ENCODE data around the gene ELMO1. TPM values are rescaled to one million over a fixed set of nuclear protein-coding genes. Genes with fewer than 3 reads are reported as not detected.

Gene ELMO1
- total RNA-seq, 2 experiments from 2014 or later = 101 TPM

GRCh38 chr7:36904101-36904500 is 544.6 kb downstream of the ELMO1 start:
- CTCF ChIA-PET = interaction anchor here (1.2 kb wide), 1 partner anchor 278 kb away, joined by 4 read pairs; no protein-coding TSS in a partner anchor
- DNase-seq (no peak), ATAC-seq (no peak)
- Mint-ChIP-seq H3K36me3 (peaks cover 35% of the 10 kb centered on the region), H3K4me3 (no peak overlapping the region), H3K27ac (no peak overlapping the region), H3K4me1 (no peaks in the 10 kb centered on the region), H3K27me3 (no peaks in the 10 kb centered on the region), H3K9me3 (ENCODE audit: low read depth) (peaks cover 2% of the 10 kb centered on the region)

- H3K9me3 Mint-ChIP-seq (ENCODE audit: low read depth) = peaks cover 2% of the 10 kb centered on the region
- DNase-seq = no peak
- H3K27me3 Mint-ChIP-seq = no peaks in the 10 kb centered on the region
- H3K36me3 Mint-ChIP-seq = peaks cover 37% of the 10 kb centered on the region
- CTCF ChIA-PET = interaction anchor here (0.8 to 1.6 kb wide), 3 partner anchors 14 to 60 kb away, joined by 3 to 4 read pairs (median 3); no protein-coding TSS in a partner anchor
- no peak for ATAC-seq
- no peak overlapping the region for H3K4me3 Mint-ChIP-seq
- H3K27ac Mint-ChIP-seq = no peak overlapping the region
- no peaks in the 10 kb centered on the region for H3K4me1 Mint-ChIP-seq
Measured at GRCh38 chr7:36900988-36901710, 547.5 kb downstream of the ELMO1 start.

- peaks cover 47% of the 10 kb centered on the region for H3K36me3 Mint-ChIP-seq
Measured at GRCh38 chr7:36898186-36898585, 550.5 kb downstream of the ELMO1 start.

GRCh38 chr7:36896956-36897590 is 551.6 kb downstream of the ELMO1 start:
- H3K36me3 Mint-ChIP-seq = peaks cover 46% of the 10 kb centered on the region
- peaks cover 2% of the 10 kb centered on the region for H3K9me3 Mint-ChIP-seq (ENCODE audit: low read depth)
- ATAC-seq (no peak), DNase-seq (no peak)
- CTCF ChIA-PET = no interaction called here
- no peaks in the 10 kb centered on the region for H3K27me3 Mint-ChIP-seq
- H3K27ac Mint-ChIP-seq = no peak overlapping the region
- peaks cover 16% of the 10 kb centered on the region for H3K4me1 Mint-ChIP-seq
- H3K4me3 Mint-ChIP-seq = no peak overlapping the region

More at GRCh38 chr7:36898186-36898585, 550.5 kb downstream of the ELMO1 start:
- CTCF ChIA-PET = no interaction called here
- Mint-ChIP-seq H3K27ac (no peak overlapping the region), H3K27me3 (no peaks in the 10 kb centered on the region), H3K4me3 (no peak overlapping the region), H3K9me3 (ENCODE audit: low read depth) (peaks cover 2% of the 10 kb centered on the region), H3K4me1 (peaks cover 16% of the 10 kb centered on the region)
- DNase-seq (no peak), ATAC-seq (no peak)

GRCh38 chr7:36896418-36896817 is 552.2 kb downstream of the ELMO1 start:
- H3K27me3 Mint-ChIP-seq = no peaks in the 10 kb centered on the region
- no peak overlapping the region for H3K4me3 Mint-ChIP-seq
- CTCF ChIA-PET = no interaction called here
- DNase-seq (no peak), ATAC-seq (no peak)
- H3K36me3 Mint-ChIP-seq = peaks cover 52% of the 10 kb centered on the region
- H3K4me1 Mint-ChIP-seq = peaks cover 16% of the 10 kb centered on the region
- peaks cover 2% of the 10 kb centered on the region for H3K9me3 Mint-ChIP-seq (ENCODE audit: low read depth)
- no peak overlapping the region for H3K27ac Mint-ChIP-seq

- Mint-ChIP-seq H3K36me3 (peaks cover 56% of the 10 kb centered on the region), H3K9me3 (ENCODE audit: low read depth) (peaks cover 2% of the 10 kb centered on the region), H3K27me3 (no peaks in the 10 kb centered on the region), H3K27ac (no peak overlapping the region), H3K4me1 (peaks cover 16% of the 10 kb centered on the region), H3K4me3 (no peak overlapping the region)
- ATAC-seq (no peak), DNase-seq (no peak)
- CTCF ChIA-PET = no interaction called here
Measured at GRCh38 chr7:36895192-36895591, 553.5 kb downstream of the ELMO1 start.

- H3K27me3 Mint-ChIP-seq = no peaks in the 10 kb centered on the region
- ATAC-seq (no peak), DNase-seq (no peak)
- H3K27ac Mint-ChIP-seq = peak overlapping the region; percentile 41
- peaks cover 16% of the 10 kb centered on the region for H3K4me1 Mint-ChIP-seq
- H3K4me3 Mint-ChIP-seq = no peak overlapping the region
- peaks cover 55% of the 10 kb centered on the region for H3K36me3 Mint-ChIP-seq
- peaks cover 1% of the 10 kb centered on the region for H3K9me3 Mint-ChIP-seq (ENCODE audit: low read depth)
- CTCF ChIA-PET = no interaction called here
Measured at GRCh38 chr7:36894190-36894589, 554.5 kb downstream of the ELMO1 start.

- peaks cover 65% of the 10 kb centered on the region for H3K36me3 Mint-ChIP-seq
- CTCF ChIA-PET = interaction anchor here (1.5 kb wide), 1 partner anchor 8 kb away, joined by 3 read pairs; no protein-coding TSS in a partner anchor
- H3K27ac Mint-ChIP-seq = no peak overlapping the region
- peaks cover 7% of the 10 kb centered on the region for H3K4me1 Mint-ChIP-seq
- H3K27me3 Mint-ChIP-seq = no peaks in the 10 kb centered on the region
- DNase-seq (no peak), ATAC-seq (no peak)
- H3K9me3 Mint-ChIP-seq (ENCODE audit: low read depth) = no peaks in the 10 kb centered on the region
- H3K4me3 Mint-ChIP-seq = no peak overlapping the region
Measured at GRCh38 chr7:36889182-36889581, 559.5 kb downstream of the ELMO1 start.

GRCh38 chr7:36887969-36888368 is 560.7 kb downstream of the ELMO1 start:
- H3K27ac Mint-ChIP-seq = no peak overlapping the region
- H3K4me3 Mint-ChIP-seq = no peak overlapping the region
- peaks cover 59% of the 10 kb centered on the region for H3K36me3 Mint-ChIP-seq
- DNase-seq = no peak
- ATAC-seq = no peak
- H3K4me1 Mint-ChIP-seq = no peaks in the 10 kb centered on the region
- no peaks in the 10 kb centered on the region for H3K27me3 Mint-ChIP-seq
- H3K9me3 Mint-ChIP-seq (ENCODE audit: low read depth) = no peaks in the 10 kb centered on the region
- CTCF ChIA-PET = interaction anchor here (1.5 kb wide), 1 partner anchor 10 kb away, joined by 4 read pairs; no protein-coding TSS in a partner anchor

- H3K36me3 Mint-ChIP-seq = peaks cover 58% of the 10 kb centered on the region
- H3K27me3 Mint-ChIP-seq = no peaks in the 10 kb centered on the region
- no peak overlapping the region for H3K4me3 Mint-ChIP-seq
- CTCF ChIA-PET = interaction anchor here (0.8 to 1.5 kb wide), 2 partner anchors 9 to 14 kb away, joined by 3 to 4 read pairs; no protein-coding TSS in a partner anchor
- H3K27ac Mint-ChIP-seq = no peak overlapping the region
- ATAC-seq = no peak
- no peaks in the 10 kb centered on the region for H3K4me1 Mint-ChIP-seq
- H3K9me3 Mint-ChIP-seq (ENCODE audit: low read depth) = no peaks in the 10 kb centered on the region
- no peak for DNase-seq
Measured at GRCh38 chr7:36887233-36887632, 561.4 kb downstream of the ELMO1 start.

GRCh38 chr7:36884910-36885309 is 563.8 kb downstream of the ELMO1 start:
- no peak overlapping the region for H3K27ac Mint-ChIP-seq
- no peak overlapping the region for H3K4me3 Mint-ChIP-seq
- DNase-seq (no peak), ATAC-seq (no peak)
- H3K27me3 Mint-ChIP-seq = no peaks in the 10 kb centered on the region
- CTCF ChIA-PET = no interaction called here
- H3K4me1 Mint-ChIP-seq = no peaks in the 10 kb centered on the region
- H3K9me3 Mint-ChIP-seq (ENCODE audit: low read depth) = no peaks in the 10 kb centered on the region
- peaks cover 60% of the 10 kb centered on the region for H3K36me3 Mint-ChIP-seq

- Mint-ChIP-seq H3K9me3 (ENCODE audit: low read depth) (no peaks in the 10 kb centered on the region), H3K4me1 (no peaks in the 10 kb centered on the region), H3K27me3 (no peaks in the 10 kb centered on the region), H3K27ac (no peak overlapping the region), H3K4me3 (no peak overlapping the region), H3K36me3 (peaks cover 62% of the 10 kb centered on the region)
- ATAC-seq (no peak), DNase-seq (no peak)
- CTCF ChIA-PET = no interaction called here
Measured at GRCh38 chr7:36884351-36884750, 564.3 kb downstream of the ELMO1 start.

GRCh38 chr7:36881233-36881874 is 567.3 kb downstream of the ELMO1 start:
- ATAC-seq = no peak
- Mint-ChIP-seq H3K36me3 (peaks cover 68% of the 10 kb centered on the region), H3K27me3 (no peaks in the 10 kb centered on the region), H3K4me3 (no peak overlapping the region), H3K4me1 (peaks cover 16% of the 10 kb centered on the region), H3K9me3 (ENCODE audit: low read depth) (no peaks in the 10 kb centered on the region), H3K27ac (no peak overlapping the region)
- CTCF ChIA-PET = interaction anchor here (1.3 kb wide), 1 partner anchor 8 kb away, joined by 3 read pairs; no protein-coding TSS in a partner anchor
- no peak for DNase-seq

All from activated CD8-positive, alpha-beta memory T cell treated with anti-CD3 and anti-CD28 coated beads, Interleukin-2, amount 10 ng/mL, durations not matched to agents 7 days and 5 days (primary cell).